IPS-NIHi7 (cell line): Measurements from ENCODE around the gene DLGAP1.

Source experiments
- DNase-seq: peaks from one replicate; pipeline ENCODE4 v3.0.0; 2012; ENCODE audit warnings: mixed read lengths; ENCODE audit errors: extremely low spot score

Gene DLGAP1

DNA sequence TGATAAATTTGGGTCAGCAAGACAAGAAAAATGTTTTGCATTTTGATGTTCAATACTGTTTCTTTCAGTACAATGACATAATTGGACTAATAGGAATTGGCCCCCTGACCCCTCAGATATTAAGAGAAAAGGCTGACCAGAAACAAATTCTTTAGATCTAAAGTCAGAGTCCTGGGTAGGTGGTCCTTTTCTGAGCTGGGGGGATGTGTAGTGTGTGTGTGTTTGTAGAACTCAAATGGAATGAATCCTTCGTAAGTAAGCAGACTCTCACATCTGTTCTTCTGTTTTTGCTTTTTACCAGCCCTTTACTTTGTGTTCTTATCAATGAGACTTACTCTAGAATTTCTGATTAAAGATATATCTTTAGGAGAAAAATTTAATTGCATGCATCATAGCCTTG is 677.4 kb downstream of the DLGAP1 start:
- no peak for DNase-seq

DNA sequence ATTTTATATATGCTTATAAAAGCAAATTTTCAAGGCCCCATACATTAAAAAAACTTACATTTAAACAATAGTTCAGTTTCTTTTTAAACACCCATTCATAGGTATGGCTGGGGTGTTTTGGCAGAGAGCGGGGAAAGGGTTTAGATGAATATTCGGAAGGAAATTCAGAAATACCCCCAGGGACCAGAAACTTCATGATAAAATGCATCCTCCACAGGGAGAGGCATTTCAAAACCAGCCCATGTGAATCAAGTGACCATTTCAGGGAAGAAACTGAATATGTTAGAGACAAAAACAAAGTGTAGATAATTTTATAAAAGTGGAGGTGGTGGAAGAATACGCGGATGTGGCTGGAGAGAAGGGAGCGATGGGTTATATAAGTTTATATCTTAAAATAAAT is 678.0 kb downstream of the DLGAP1 start:
- DNase-seq: no peak

DNA sequence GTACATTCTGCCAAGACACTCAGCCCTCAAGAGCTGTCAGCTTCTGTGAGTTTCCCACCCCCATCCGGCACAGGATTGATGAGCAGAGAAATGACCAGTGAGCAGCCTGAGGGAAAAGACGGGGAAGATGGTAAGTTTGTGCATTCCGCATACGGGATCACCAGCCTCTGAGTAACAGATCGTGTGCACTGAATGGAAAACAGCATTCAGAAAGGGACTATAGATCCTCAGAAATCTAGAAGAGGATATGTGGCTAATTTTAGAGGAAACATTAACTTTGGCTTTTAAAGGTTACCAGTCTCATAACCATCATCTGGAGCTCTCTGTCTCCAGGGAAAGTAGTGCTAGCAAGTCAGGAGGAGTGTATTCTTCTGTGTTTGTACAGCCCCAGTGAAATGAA is 679.1 kb downstream of the DLGAP1 start:
- no peak for DNase-seq

DNA sequence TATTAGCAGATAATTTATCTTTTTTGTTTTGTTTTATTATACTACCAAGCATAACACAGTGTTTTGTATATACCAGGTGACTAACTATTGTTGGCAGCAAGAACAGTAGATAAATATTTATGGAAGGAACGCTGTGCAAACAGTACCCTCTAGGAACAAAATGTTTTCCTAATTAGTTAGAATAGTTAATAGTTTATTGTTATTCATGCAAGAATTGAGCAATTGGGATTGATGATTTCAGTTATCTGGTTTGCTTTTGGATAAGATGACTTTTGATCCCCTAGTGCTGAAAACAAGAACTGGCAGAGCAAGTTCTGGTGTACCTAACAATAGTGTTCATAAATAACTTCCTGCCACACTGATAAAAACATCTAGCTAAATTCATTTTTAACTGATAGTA is 681.8 kb downstream of the DLGAP1 start:
- DNase-seq: no peak

DNA sequence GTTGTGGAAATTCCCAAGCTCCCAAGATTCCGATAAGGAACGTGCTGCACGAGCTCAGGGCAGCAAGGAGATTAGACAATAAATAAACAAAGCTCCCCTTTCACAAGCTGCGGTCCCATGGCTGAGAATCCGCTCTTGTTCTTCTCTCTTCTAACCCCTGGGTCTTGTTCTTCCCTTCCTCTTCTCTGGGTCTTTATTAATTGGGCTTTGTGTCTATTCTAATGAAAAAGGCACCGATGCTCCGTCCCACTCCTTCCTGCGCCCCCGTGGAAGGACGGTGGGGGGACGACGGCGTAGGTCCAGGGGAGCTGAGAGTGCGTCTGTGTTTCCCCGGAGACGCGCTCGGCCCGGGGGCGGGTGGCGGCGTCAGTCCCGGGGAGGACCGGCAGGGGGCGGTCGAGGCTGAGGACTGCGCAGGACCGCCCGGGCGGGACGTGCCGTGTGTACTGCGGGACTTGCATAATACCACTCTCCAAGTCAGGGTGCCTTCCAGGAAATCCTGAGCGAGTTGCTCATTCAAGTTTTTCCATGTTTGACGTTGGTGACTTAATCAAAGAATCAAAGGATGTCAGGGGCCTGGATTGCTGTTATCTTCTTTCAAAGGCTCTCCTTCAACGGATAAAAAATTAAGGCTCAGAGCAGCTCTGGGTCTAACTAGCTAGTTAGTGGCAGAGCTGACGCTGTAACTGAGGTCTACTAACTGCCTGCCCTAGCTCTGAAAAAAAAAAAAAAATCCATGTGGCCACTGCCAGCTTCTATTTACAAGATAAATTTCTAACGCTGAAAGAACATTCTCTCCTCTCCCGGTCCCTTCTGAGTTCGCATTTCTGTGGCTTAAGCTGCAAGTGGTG is 683.8 kb downstream of the DLGAP1 start:
- peak; percentile 95 for DNase-seq

DNA sequence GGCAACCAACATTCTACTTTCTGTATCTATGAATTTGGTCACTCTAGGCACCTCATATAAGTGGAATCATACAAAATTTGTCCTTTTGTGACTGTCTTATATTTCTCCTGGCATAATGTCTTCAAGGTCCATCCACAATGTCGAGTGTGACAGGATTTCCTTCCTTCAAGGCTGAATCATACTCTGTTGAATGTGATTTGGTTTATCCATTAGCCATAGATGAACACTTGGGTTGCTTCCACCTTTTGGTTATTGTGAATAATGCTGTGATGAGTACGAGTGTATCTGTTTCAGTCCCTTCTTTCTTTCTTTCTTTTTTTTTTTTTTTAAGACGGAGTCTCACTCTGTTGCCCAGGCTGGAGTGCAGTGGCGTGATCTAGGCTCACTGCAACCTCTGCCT is 693.8 kb downstream of the DLGAP1 start:
- DNase-seq: no peak

DNA sequence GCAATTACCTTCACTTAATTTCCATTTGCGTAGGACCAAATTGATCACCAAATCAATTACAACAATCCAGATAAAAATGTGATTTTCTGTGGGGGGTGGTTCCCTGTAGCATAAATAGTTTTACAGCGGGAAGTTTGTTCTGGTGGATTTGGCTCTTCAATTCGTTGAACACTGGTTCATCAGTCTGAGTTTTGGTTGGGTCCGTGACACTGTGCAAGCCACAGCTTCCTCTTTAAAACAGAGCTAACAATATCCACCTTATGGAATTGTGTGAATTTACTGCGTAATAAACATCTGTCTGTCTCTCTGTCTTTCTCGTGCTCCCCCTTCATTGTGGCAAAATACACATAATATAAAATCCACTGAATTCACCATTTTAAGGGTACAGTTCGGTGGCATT is 694.4 kb downstream of the DLGAP1 start:
- DNase-seq: no peak

DNA sequence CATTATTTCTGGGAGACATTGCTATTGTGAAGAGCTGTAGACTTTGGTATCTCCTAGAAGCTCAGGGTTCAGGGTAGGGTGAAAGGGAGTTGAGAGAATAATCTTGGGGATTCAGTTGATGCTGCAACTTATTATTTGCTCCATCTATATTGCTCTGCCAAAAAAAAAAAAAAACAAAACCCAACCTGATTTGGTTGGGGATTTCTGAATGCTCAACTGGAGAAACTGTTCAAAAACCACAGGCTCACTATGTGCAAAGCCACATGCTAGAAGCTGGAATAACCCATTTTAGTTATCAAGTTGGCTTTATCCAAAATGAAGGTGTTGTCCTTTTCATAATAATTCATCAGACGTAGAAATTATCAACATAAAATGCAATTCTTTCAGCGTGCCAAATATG is 696.0 kb downstream of the DLGAP1 start:
- no peak for DNase-seq

DNA sequence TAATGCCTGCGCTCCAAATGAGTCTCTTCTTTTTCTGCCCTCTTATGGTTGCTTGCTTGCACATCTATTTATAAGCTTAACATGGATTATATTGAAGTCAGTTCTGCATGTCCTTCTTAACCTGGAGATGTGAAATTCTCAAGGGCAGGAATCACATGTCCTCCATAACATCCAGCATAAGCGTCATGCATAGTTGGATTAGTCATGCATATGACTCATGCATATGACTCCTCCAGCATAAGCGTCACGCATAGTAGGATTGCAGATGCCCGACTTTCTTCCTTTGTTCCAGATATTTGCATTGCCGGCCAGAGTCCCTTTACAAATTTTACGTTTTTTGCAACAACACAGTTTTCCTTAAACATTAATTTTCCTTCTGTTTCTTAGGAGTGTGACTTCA is 696.6 kb downstream of the DLGAP1 start:
- DNase-seq: no peak

DNA sequence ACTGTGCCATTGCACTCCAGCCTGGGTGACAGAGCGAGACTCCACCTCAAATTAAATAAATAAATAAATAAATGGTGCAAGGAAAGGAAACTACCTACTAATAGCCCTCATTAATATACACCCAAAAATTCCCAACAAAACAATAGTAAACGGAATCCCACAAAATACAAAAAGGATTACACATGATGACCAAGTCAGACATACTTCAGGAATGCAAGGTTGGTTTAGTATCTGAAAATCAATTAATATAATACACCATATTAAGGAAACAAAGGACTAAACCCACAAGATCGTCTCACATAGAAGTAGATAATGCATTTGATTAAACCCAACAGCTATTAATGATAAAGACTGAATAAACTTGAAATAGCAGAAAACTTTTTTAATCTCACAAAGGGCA is 697.7 kb downstream of the DLGAP1 start:
- no peak for DNase-seq

DNA sequence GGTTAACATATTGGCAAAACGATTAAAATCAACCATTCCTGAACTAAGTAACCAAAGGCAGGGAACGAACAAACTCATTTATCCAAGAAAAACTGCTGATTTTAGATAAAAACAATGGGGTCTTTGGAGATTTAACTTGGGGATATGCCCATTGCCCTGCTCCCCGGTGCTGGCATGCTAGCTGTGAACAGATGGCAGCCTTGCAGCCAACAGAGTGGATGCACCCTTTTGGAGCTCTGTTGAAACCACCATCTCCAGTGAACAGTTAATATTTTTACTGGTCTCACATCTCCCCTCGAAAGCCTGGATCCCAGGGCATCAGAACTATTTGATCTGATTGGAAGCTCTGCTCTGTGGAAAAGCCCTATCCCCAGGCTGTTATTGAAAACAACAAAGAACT is 702.0 kb downstream of the DLGAP1 start:
- DNase-seq: no peak

DNA sequence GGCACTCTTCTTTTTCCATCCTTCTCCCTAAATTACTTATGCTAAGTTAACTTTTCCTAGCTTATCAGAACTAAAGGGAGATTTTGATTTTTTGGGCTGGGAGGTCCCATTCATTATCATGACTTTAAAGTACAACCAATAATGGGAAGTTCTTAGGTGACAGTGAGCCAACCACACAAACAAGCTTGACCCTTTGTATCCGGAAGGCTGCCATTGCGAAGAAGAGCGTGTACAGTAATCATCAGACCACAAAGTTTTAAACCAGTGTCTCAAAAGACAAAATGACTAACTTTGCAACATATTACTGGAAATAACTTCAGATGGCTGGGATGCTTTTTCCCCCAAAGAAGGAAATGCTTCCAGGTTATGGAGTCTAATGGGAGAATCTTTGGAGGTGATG is 707.0 kb downstream of the DLGAP1 start:
- no peak for DNase-seq

DNA sequence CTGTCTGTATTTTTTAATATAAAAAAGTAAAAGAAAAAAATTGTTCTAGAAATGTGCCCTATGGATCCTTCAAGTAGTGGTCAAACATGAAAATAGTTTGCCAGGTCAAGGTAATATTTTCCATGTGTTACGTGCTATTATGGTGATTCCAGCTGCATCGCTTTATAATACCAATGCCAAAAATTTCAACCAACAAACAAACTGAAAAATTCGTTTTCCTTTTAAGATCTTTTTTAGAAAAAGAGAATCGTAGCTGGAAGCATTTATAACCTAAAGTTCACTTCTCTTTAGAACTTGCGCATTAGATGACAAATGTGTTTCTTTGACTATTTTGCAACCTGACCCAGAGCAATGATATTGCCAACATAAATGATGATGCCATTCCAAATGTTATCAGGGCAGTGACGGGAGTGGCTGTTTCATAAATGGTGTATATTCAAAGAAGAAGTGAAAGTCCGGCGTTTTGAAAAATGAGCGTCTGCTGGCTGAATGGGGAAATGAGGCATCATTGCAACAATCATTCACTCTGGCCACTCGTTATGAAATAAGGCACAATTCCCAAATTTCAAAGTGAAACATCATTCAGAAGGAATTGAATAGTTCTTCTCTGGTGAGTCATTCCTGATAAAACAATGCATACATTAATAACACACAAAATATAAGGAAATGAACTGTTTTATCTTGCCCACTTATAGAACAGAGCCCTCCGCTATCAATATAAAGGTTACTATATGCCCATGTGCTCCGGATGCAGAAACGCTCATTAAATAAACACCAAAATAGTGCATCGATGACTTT is 707.7 kb downstream of the DLGAP1 start:
- DNase-seq: no peak

DNA sequence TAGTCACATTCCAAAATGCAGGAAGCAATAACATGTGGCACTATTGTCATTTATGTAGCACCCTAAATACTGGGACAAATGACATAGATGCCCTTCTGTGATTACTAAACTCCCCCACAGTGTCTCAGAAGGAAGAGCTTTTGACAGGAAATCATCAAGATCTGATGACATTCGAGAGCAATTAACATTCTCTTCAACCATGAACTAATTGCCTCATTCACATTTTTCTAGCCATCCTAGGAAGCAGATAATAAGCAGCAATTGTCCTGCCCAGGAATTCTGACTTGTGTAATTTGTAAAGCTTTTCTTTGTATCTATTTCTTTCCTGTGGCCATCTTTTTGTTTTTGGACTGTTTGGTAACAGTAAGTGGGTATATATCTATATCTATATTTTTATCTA is 712.6 kb downstream of the DLGAP1 start:
- DNase-seq: no peak

DNA sequence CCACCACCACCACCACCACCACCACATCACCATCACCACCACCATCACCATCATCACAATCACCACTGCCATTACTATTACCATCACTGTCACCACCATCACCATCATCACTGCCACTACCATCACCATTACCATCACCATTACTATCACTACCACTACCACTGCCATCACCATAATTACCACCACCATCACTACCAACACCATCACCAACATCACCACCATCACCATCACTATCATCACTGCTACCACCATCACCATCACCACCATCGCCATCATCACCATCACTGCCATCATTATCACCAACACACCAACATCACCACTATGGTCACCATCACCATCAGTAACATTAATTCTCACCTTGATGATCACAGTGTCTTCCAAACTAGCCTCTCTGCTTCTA is 713.8 kb downstream of the DLGAP1 start:
- no peak for DNase-seq

DNA sequence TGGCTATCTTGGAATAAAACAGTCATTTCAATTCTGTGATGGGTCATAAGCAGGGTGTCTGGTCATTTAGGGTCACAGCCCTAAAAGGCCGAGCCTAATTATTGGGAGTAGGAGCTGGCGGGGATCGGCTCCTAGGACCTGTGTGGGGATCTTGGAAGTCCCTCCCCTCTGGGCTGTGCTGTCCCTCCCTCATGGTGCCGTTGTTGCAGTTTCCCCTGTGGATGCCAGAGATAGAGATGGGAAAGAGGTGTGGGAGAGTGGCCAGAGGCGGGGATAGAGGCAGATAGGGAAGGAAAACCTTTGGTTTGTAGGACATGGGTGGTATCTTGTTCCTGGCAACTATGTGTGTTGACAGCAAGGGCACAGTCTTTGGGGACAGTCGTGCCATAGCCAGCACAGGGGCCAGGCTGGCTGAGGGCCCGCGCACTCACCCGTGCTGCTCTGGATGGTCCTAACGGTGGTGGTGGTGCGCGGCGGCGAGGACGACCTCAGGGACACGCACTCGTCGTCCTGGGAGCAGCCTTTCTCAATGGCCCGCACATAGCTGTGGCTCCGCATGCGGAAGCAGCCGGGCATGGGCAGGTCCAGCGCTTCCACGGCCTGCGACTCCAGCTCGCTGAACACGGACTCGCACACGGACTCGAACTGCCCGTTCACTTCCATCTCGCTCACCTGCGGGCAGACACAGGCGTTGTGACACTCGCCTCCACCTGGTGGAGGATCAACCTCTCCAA is 726.2 kb downstream of the DLGAP1 start:
- no peak for DNase-seq

DNA sequence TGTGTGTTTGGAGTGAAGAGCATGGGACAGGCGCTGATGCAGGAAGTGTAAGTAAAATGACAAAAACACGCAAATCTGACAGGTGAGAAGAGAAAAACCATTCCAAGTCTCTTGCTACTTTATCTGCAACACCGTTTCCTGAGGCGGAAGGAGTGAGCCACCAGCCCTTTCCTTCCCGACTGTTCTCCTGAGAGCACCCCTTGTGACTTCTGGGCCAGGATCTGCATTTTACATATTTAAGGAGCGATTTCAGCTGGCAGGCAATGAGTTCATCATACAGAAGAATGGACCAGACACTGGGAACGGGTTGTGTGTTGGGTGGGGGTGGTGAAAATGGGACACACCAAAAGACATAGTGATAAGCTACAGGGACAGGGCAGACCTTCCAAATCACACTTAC is 727.8 kb downstream of the DLGAP1 start:
- DNase-seq: no peak

DNA sequence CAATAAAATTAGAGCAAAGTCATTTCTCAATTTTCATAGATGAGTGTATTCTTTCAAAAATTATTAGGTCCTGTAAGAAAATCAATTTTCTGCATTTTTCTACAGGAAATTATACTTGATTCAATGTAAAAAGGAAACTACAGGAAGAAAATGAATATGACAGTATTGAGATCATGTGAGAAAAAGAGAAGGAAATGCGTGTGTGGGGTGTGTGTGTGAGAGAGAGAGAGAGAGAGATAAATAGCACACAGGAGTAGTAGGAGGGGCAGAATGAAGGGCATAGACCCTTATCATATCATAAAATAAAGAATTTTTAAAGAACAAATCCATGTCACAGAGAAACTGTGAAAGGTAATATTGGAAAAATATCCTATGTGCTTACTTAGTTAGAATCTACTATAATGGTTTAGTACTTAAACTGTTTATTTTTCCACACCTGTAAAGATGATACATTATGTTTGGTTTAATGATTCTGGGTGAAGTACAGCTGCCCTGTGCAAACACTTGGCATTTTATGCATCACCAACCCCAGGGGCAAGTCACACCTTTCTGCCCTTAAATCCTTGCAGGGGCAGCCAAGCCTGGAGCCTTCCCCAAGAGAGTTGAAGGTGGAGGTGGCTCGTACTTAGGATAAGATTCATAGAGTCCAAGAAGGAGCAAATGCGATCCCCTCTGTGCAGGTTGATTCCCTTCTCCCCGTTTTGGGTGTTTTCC is 728.7 kb downstream of the DLGAP1 start:
- DNase-seq: no peak

DNA sequence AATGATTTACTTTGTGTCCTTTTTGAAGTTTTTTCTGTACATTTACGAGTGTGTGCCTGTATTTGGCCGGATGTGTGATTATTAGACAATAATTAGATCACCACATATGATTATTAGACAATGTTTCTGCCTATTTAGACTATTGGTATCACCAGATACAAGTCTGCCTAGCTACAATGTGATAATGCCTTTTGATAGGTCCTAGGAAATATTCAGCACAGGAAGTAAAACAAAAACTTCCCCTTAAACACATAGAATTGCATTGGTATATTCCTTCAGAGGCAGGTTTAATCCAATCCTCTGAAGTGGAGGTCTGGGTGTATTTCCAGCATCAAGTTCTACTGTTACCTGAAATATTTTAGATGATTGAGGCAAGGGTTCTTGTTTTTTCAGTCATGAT is 730.0 kb downstream of the DLGAP1 start:
- DNase-seq: no peak

DNA sequence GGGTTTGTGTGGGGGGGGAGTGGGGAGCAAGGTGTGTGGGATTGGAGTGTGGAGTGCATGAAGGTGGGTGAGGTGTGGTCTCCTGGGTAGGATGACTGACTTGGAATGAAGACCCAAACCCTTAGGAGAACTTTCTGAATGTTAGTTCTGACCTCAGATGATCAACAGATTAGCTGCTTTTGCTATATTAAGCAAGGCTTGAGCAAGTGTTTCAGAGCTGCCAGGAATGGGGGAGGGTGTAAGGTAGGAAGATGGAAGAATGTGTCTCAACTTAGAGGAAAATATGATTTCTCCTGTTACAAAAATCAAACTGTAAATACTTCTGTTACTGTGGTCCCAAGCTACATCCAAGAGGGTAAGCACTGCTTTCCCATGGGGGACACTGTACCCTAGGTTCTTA is 731.6 kb downstream of the DLGAP1 start:
- no peak for DNase-seq

DNA sequence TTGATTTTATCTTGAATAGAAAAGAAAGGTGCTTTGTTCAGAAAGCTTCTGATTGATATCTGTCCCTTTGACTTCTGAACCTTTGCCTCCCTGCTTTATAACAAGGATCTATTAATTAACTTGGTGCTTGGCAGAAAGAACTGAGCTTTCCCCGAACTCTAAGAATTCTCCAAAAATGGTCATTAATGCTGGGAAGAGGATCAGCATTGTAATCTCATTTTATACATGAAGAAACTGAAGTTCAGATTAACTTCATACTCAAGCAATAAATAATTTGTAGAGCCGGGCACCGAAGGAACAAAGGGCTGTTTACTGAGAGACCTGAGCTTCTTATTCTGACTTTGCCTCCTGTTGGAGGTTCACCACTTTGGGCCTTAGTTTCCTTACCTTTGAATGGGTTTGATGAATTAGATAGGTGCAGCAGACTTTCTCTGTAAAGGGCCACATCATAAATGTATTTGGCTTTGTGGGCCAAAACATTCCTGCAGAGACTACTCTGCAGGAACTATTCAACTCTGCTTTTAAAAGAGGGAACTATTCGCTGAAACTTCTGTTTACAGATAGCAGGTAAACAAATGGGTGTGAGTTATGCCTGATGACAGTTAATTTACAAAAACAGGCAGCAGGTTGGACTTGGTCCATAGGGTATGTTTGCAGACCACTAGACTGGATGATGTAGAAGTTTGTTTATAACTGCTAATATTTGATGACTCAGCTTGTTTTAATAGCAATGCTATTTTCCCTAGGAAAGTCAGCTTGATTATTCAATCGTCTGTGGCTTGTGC is 732.3 kb downstream of the DLGAP1 start:
- no peak for DNase-seq
